ENCODE measurements around the gene TRAPPC8. TPM values are rescaled to one million over a fixed set of nuclear protein-coding genes. Genes with fewer than 3 reads are reported as not detected.
"Not testable (repeated sequence)": the region's sequence is repeated elsewhere in the genome, so short reads cannot be mapped to it uniquely, and the experiment has no call there.

TRAPPC8 gene
- total RNA-seq, 1 experiment from 2014 or later, result 93.1 TPM

GRCh38 chr18:31950583-31950982 lies 7.7 kb upstream of the TRAPPC8 start:
- H3K79me2 ChIP-seq (ENCODE audit: low read length), result no peaks in the 10 kb centered on the region
- H3K9me3 ChIP-seq (ENCODE audit: low read length), result no peaks in the 10 kb centered on the region
- no peak overlapping the region for H3K27ac ChIP-seq (ENCODE audit: low read length)
- H4K20me1 ChIP-seq (ENCODE audit: insufficient read depth, low read depth, low read length), result no peaks in the 10 kb centered on the region
- no peak overlapping the region for H3K4me3 ChIP-seq (ENCODE audit: low read length)
- no peak overlapping the region for H2AFZ ChIP-seq (ENCODE audit: low read length)
- 0 out of 2 replicates have a peak, but pooled peaks cover 4% of the 10 kb centered on the region for H3K4me1 ChIP-seq (ENCODE audit: low read length)
- DNase-seq, result peak; percentile 9
- H3K27me3 ChIP-seq (ENCODE audit: low read length), result no peaks in the 10 kb centered on the region
- no peaks in the 10 kb centered on the region for H3K36me3 ChIP-seq (ENCODE audit: insufficient read depth, low read length)
- H3K9me2 ChIP-seq (replicated peaks; ENCODE audit: insufficient read depth, low read length), result no peaks in the 10 kb centered on the region
- no peak overlapping the region for H3K4me2 ChIP-seq (ENCODE audit: low read depth, low read length, poor library complexity, severe bottlenecking)
- H3K9ac ChIP-seq (ENCODE audit: low read length), result no peak overlapping the region

- H3K27ac ChIP-seq (ENCODE audit: low read length); H3K36me3 ChIP-seq (ENCODE audit: insufficient read depth, low read length); H3K27me3 ChIP-seq (ENCODE audit: low read length); H3K9me2 ChIP-seq (replicated peaks; ENCODE audit: insufficient read depth, low read length); H3K79me2 ChIP-seq (ENCODE audit: low read length); H3K4me2 ChIP-seq (ENCODE audit: low read depth, low read length, poor library complexity, severe bottlenecking); H3K9ac ChIP-seq (ENCODE audit: low read length); H2AFZ ChIP-seq (ENCODE audit: low read length); H3K9me3 ChIP-seq (ENCODE audit: low read length); DNase-seq; H3K4me3 ChIP-seq (ENCODE audit: low read length); H4K20me1 ChIP-seq (ENCODE audit: insufficient read depth, low read depth, low read length): not testable (repeated sequence)
- peaks cover 21% of the 10 kb centered on the region for H3K4me1 ChIP-seq (ENCODE audit: low read length)
These were observed 5.4 kb upstream of the TRAPPC8 start for GRCh38 chr18:31948349-31948748.

GRCh38 chr18:31946305-31947046 lies 3.5 kb upstream of the TRAPPC8 start:
- no peak overlapping the region for H2AFZ ChIP-seq (ENCODE audit: low read length)
- no peak overlapping the region for H3K9ac ChIP-seq (ENCODE audit: low read length)
- no peaks in the 10 kb centered on the region for H3K36me3 ChIP-seq (ENCODE audit: insufficient read depth, low read length)

GRCh38 chr18:31943878-31944816 lies 1.2 kb upstream of the TRAPPC8 start:
- Histone ChIP-seq H3K79me2 (ENCODE audit: low read length) (peaks cover 40% of the 10 kb centered on the region), H3K27ac (ENCODE audit: low read length) (peak overlapping the region; percentile 58), H2AFZ (ENCODE audit: low read length) (peak overlapping the region; percentile 97), H4K20me1 (ENCODE audit: insufficient read depth, low read depth, low read length) (no peaks in the 10 kb centered on the region), H3K9me2 (replicated peaks; ENCODE audit: insufficient read depth, low read length) (no peaks in the 10 kb centered on the region), H3K9me3 (ENCODE audit: low read length) (no peaks in the 10 kb centered on the region), H3K36me3 (ENCODE audit: insufficient read depth, low read length) (no peaks in the 10 kb centered on the region), H3K27me3 (ENCODE audit: low read length) (no peaks in the 10 kb centered on the region), H3K9ac (ENCODE audit: low read length) (peak overlapping the region; percentile 85), H3K4me2 (ENCODE audit: low read depth, low read length, poor library complexity, severe bottlenecking) (peak overlapping the region; percentile 89), H3K4me3 (ENCODE audit: low read length) (peak overlapping the region; percentile 83), H3K4me1 (ENCODE audit: low read length) (peaks cover 29% of the 10 kb centered on the region)
- DNase-seq, result peak; percentile 45

More at GRCh38 chr18:31946305-31947046, 3.5 kb upstream of the TRAPPC8 start:
- no peak for DNase-seq
- Histone ChIP-seq H3K4me2 (ENCODE audit: low read depth, low read length, poor library complexity, severe bottlenecking) (no peak overlapping the region), H3K27ac (ENCODE audit: low read length) (no peak overlapping the region), H3K9me2 (replicated peaks; ENCODE audit: insufficient read depth, low read length) (no peaks in the 10 kb centered on the region), H3K79me2 (ENCODE audit: low read length) (peaks cover 17% of the 10 kb centered on the region), H3K27me3 (ENCODE audit: low read length) (no peaks in the 10 kb centered on the region), H3K9me3 (ENCODE audit: low read length) (no peaks in the 10 kb centered on the region), H3K4me1 (ENCODE audit: low read length) (peaks cover 25% of the 10 kb centered on the region), H4K20me1 (ENCODE audit: insufficient read depth, low read depth, low read length) (no peaks in the 10 kb centered on the region), H3K4me3 (ENCODE audit: low read length) (no peak overlapping the region)

GRCh38 chr18:31942291-31942998 lies 483 bp downstream of the TRAPPC8 start:
- peaks cover 29% of the 10 kb centered on the region for H3K4me1 ChIP-seq (ENCODE audit: low read length)
- DNase-seq, result peak; percentile 79
- H3K27me3 ChIP-seq (ENCODE audit: low read length), result no peaks in the 10 kb centered on the region
- H3K4me3 ChIP-seq (ENCODE audit: low read length), result peak overlapping the region; percentile 98
- peak overlapping the region; percentile 68 for H3K27ac ChIP-seq (ENCODE audit: low read length)
- H3K9ac ChIP-seq (ENCODE audit: low read length), result peak overlapping the region; percentile 90
- H3K9me2 ChIP-seq (replicated peaks; ENCODE audit: insufficient read depth, low read length), result no peaks in the 10 kb centered on the region
- H4K20me1 ChIP-seq (ENCODE audit: insufficient read depth, low read depth, low read length), result no peaks in the 10 kb centered on the region
- peaks cover 57% of the 10 kb centered on the region for H3K79me2 ChIP-seq (ENCODE audit: low read length)
- H3K9me3 ChIP-seq (ENCODE audit: low read length), result no peaks in the 10 kb centered on the region
- H3K4me2 ChIP-seq (ENCODE audit: low read depth, low read length, poor library complexity, severe bottlenecking), result peak overlapping the region; percentile 93
- H2AFZ ChIP-seq (ENCODE audit: low read length), result peak overlapping the region; percentile 96
- H3K36me3 ChIP-seq (ENCODE audit: insufficient read depth, low read length), result no peaks in the 10 kb centered on the region

- Histone ChIP-seq H3K4me3 (ENCODE audit: low read length) (peak overlapping the region; percentile 98), H3K9me2 (replicated peaks; ENCODE audit: insufficient read depth, low read length) (no peaks in the 10 kb centered on the region), H3K4me1 (ENCODE audit: low read length) (peaks cover 29% of the 10 kb centered on the region), H3K27ac (ENCODE audit: low read length) (0 out of 2 replicates have a peak overlapping the region, but pooled peaks have one; percentile 68), H3K36me3 (ENCODE audit: insufficient read depth, low read length) (peaks cover 1% of the 10 kb centered on the region; the same call in 1 of the 2 replicates), H4K20me1 (ENCODE audit: insufficient read depth, low read depth, low read length) (no peaks in the 10 kb centered on the region), H2AFZ (ENCODE audit: low read length) (no peak overlapping the region), H3K79me2 (ENCODE audit: low read length) (peaks cover 68% of the 10 kb centered on the region), H3K9me3 (ENCODE audit: low read length) (no peaks in the 10 kb centered on the region), H3K27me3 (ENCODE audit: low read length) (no peaks in the 10 kb centered on the region), H3K9ac (ENCODE audit: low read length) (peak overlapping the region; percentile 90), H3K4me2 (ENCODE audit: low read depth, low read length, poor library complexity, severe bottlenecking) (peak overlapping the region; percentile 93)
- DNase-seq, result peak; percentile 5
These were observed 1.7 kb downstream of the TRAPPC8 start for GRCh38 chr18:31941010-31941809.

GRCh38 chr18:31934773-31935172 lies 8.2 kb downstream of the TRAPPC8 start:
- not testable (repeated sequence) for H3K9ac ChIP-seq (ENCODE audit: low read length); H4K20me1 ChIP-seq (ENCODE audit: insufficient read depth, low read depth, low read length); H3K4me2 ChIP-seq (ENCODE audit: low read depth, low read length, poor library complexity, severe bottlenecking); H3K4me1 ChIP-seq (ENCODE audit: low read length); H3K4me3 ChIP-seq (ENCODE audit: low read length); H2AFZ ChIP-seq (ENCODE audit: low read length); H3K27me3 ChIP-seq (ENCODE audit: low read length); H3K27ac ChIP-seq (ENCODE audit: low read length); H3K9me3 ChIP-seq (ENCODE audit: low read length); H3K9me2 ChIP-seq (replicated peaks; ENCODE audit: insufficient read depth, low read length); DNase-seq
- Histone ChIP-seq H3K79me2 (ENCODE audit: low read length) (peaks cover 85% of the 10 kb centered on the region), H3K36me3 (ENCODE audit: insufficient read depth, low read length) (peaks cover 16% of the 10 kb centered on the region)

All from Karpas-422 (cell line).